Endodermal cell (in vitro differentiated cells): ENCODE results near the gene ARHGEF5. TPM values are rescaled to one million over a fixed set of nuclear protein-coding genes. Genes with fewer than 3 reads are reported as not detected.
"Not testable (repeated sequence)": the region's sequence is repeated elsewhere in the genome, so short reads cannot be mapped to it uniquely, and the experiment has no call there.

Experiments used
- DNase-seq: peaks from one replicate; pipeline ENCODE4 v3.0.0-alpha.2; 2017
- H3K27ac ChIP-seq: 2 replicates; pipeline ENCODE4 v1.5.1; 2013; ENCODE audit warnings: mild to moderate bottlenecking, low read depth, low read length, moderate library complexity
- H3K27me3 ChIP-seq: 2 replicates; pipeline ENCODE4 v1.6.1; 2013; ENCODE audit warnings: mild to moderate bottlenecking, low read length, moderate library complexity; ENCODE audit not compliant: insufficient read depth, control insufficient read depth, poor library complexity, severe bottlenecking
- H3K36me3 ChIP-seq: 2 replicates; pipeline ENCODE4 v1.7.0; 2013; ENCODE audit warnings: mild to moderate bottlenecking, low read length, moderate library complexity; ENCODE audit not compliant: control insufficient read depth, insufficient read depth
- H3K4me1 ChIP-seq: one replicate; pipeline ENCODE4 v1.7.0; 2013; ENCODE audit warnings: low read length; ENCODE audit not compliant: control insufficient read depth, insufficient read depth
- H3K4me3 ChIP-seq: 2 replicates; pipeline ENCODE4 v1.5.1; 2013; ENCODE audit warnings: mild to moderate bottlenecking, low read length, moderate library complexity
- H3K9ac ChIP-seq: 2 replicates; pipeline ENCODE4 v1.6.1; 2013; ENCODE audit warnings: mild to moderate bottlenecking, low read length, moderate library complexity; ENCODE audit not compliant: poor library complexity, severe bottlenecking; ENCODE audit errors: extremely low read depth
- H3K9me3 ChIP-seq: 2 replicates; pipeline ENCODE4 v1.6.1; 2013; ENCODE audit warnings: mild to moderate bottlenecking, low read length, moderate library complexity; ENCODE audit not compliant: control insufficient read depth
- H3K27ac Mint-ChIP-seq: 2 replicates; pipeline ENCODE4 v1.8.0; 2020; ENCODE audit warnings: mixed read lengths
- H3K27me3 Mint-ChIP-seq: 2 replicates; pipeline ENCODE4 v1.8.0; 2021; ENCODE audit warnings: mild to moderate bottlenecking, mixed read lengths; ENCODE audit not compliant: insufficient read depth
- H3K36me3 Mint-ChIP-seq: 2 replicates; pipeline ENCODE4 v1.8.0; 2020; ENCODE audit warnings: low read depth, mixed read lengths
- H3K4me1 Mint-ChIP-seq: 2 replicates; pipeline ENCODE4 v1.8.0; 2020; ENCODE audit warnings: mixed read lengths
- H3K4me3 Mint-ChIP-seq: 2 replicates; pipeline ENCODE4 v1.8.0; 2020; ENCODE audit warnings: mild to moderate bottlenecking, moderate library complexity, mixed read lengths
- H3K9me3 Mint-ChIP-seq: 2 replicates; pipeline ENCODE4 v1.8.0; 2020; ENCODE audit warnings: mild to moderate bottlenecking, mixed read lengths
- WGBS, 2 experiments: methylation state at CpG; one replicate each; pipeline versions ENCODE4 v1.1.5 to v1.1.7; 2013; ENCODE audit warnings: missing lambda C conversion rate in 2 of 2, mixed read lengths in 1 of 2; ENCODE audit not compliant: insufficient coverage in 1 of 2, insufficient read length in 1 of 2; 5-methylcytosine and 5-hydroxymethylcytosine counted together
- total RNA-seq, 2 donors: library from RNA; stranded (reverse); fragmentation: NEBNext Ultra II Directional in 1 of 2; extraction: Animal tissue kit (Norgen Biotek cat#: 25700) in 1 of 2; gene quantifications; 2 replicates in 1 of 2; 3 replicates in 1 of 2; pipeline ENCODE4 v1.2.1, GENCODE V29; 2021

Gene ARHGEF5
- total RNA-seq, 2 donors from 2014 or later, result 22.8 to 43.1 TPM

DNA sequence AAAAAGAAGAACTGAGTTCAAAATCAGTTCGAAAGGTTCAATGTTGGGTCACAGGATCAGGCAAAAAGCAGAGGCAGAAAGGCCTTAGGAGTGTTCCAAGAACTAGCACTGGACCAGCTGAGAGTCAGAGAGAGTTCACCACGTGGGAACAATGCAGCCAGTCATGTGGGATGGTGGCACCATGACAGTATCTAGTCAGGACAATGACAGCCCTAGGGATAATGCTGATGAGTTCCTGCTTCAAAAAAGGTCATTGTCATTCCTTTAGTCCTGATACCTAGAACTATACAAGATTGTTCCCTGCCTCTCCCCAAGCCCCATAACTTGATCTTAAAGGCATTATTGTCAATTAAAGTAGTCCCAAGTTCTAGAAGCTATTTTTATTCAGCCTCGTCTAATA, 3.5 kb upstream of the ARHGEF5 start:
- not testable (repeated sequence) for H3K9me3 ChIP-seq, H3K9ac ChIP-seq, H3K4me3 Mint-ChIP-seq, H3K36me3 ChIP-seq, H3K27me3 ChIP-seq, H3K27ac ChIP-seq, H3K4me3 ChIP-seq, H3K27ac Mint-ChIP-seq, H3K27me3 Mint-ChIP-seq, H3K36me3 Mint-ChIP-seq, H3K4me1 Mint-ChIP-seq, H3K4me1 ChIP-seq, H3K9me3 Mint-ChIP-seq
- 69 to 76% methylated on average over 2 of the region's 3 CpGs for WGBS, 2 experiments
- peak; percentile 41 for DNase-seq

DNA sequence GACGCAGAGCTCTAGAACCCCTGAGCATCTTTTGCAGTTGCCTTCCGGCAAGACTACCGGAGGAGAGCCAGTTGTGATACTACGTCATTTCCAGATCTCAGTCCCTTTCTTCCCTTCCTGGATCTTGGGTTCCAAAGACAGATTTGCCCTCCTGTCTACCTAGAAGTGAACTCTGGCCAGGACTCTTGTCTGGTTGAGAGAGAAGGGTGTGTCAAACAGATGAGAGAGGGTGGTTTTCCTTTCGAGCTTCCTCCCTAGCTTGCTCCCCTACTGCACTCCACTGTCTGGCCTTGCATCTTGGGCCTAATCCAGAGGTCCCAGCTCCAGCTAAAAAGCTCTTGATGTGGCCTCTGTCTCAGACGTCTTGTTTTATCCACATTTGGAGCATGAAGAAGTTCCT, 983 bp downstream of the ARHGEF5 start:
- H3K36me3 ChIP-seq, H3K9me3 ChIP-seq, H3K9ac ChIP-seq, H3K4me3 ChIP-seq, H3K27ac Mint-ChIP-seq, H3K27me3 Mint-ChIP-seq, H3K9me3 Mint-ChIP-seq, H3K4me1 ChIP-seq, H3K4me1 Mint-ChIP-seq, H3K4me3 Mint-ChIP-seq, H3K27ac ChIP-seq, DNase-seq, H3K27me3 ChIP-seq, H3K36me3 Mint-ChIP-seq: not testable (repeated sequence)
- WGBS, 2 experiments, result no CpG with 5 or more reads among the region's 6 CpGs

DNA sequence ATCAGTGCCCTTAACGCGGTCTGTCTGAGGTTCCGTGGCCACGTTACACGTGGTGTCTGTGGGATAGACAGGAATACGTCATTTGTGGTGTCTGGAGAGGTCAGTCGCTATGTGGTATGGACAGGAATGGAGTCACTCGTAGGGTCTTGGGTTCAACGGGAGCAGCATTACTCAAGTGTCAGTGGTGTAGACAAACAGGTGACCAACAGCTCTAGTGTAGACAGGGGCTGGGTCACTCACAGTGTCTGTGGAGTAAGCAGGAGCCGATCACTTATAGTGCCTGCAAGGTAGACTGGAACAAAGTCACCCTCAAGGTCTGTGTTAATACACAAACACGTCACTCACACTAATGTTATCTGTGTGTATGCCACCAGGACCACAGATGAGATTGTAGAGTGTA, 1.7 kb downstream of the ARHGEF5 start:
- not testable (repeated sequence) for H3K36me3 Mint-ChIP-seq, H3K9ac ChIP-seq, H3K9me3 ChIP-seq, H3K27me3 ChIP-seq, H3K9me3 Mint-ChIP-seq, H3K4me1 Mint-ChIP-seq, DNase-seq, H3K27ac ChIP-seq, H3K27me3 Mint-ChIP-seq, H3K36me3 ChIP-seq, H3K27ac Mint-ChIP-seq, H3K4me3 Mint-ChIP-seq, H3K4me1 ChIP-seq, H3K4me3 ChIP-seq
- no CpG with 5 or more reads among the region's 11 CpGs for WGBS, 2 experiments

DNA sequence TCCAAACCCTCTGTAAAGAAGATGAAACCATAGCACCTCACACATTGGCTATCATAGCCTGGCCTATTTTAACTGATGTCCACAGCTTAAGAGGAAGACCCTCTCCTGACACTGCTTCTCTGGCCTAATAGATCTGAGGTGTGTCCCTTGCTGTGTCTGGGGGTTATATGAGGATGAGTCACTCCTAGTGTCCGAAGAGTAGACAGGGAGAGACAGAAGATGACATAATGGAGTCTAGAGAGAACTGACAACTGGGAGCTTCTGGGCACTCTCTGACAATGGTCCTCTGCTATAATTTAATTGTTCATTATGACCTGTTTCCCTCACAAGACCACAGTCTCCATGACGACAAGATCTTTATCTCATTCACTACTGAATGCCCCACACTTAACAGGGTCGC, 6.9 kb downstream of the ARHGEF5 start:
- not testable (repeated sequence) for H3K4me3 ChIP-seq, H3K9me3 Mint-ChIP-seq, H3K27ac Mint-ChIP-seq, H3K9me3 ChIP-seq, DNase-seq, H3K36me3 Mint-ChIP-seq, H3K9ac ChIP-seq, H3K27me3 ChIP-seq, H3K27me3 Mint-ChIP-seq, H3K4me3 Mint-ChIP-seq, H3K4me1 ChIP-seq, H3K4me1 Mint-ChIP-seq, H3K27ac ChIP-seq, H3K36me3 ChIP-seq
- WGBS, 2 experiments, result no CpG with 5 or more reads among the region's 3 CpGs

DNA sequence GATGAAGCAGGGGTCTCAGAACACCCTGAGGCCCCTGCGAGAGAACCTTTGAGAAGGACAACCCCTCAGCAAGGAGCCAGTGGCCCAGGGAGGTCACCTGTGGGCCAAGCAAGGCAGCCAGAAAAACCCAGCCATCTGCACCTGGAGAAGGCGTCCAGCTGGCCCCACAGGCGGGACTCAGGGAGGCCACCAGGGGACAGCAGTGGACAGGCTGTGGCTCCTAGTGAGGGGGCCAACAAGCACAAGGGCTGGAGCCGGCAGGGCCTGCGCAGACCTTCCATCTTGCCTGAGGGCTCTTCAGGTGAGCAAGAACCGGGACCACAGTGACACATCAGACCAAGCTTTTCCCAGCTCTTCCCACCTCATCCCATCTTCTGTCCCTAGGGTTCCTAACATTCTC, 10.3 kb downstream of the ARHGEF5 start:
- H3K4me3 ChIP-seq, H3K36me3 ChIP-seq, H3K27me3 Mint-ChIP-seq, H3K9ac ChIP-seq, H3K27ac ChIP-seq, H3K27ac Mint-ChIP-seq, H3K4me3 Mint-ChIP-seq, H3K9me3 Mint-ChIP-seq, H3K9me3 ChIP-seq, H3K27me3 ChIP-seq, H3K4me1 Mint-ChIP-seq, H3K36me3 Mint-ChIP-seq, H3K4me1 ChIP-seq, DNase-seq: not testable (repeated sequence)
- WGBS, 2 experiments, result no CpG with 5 or more reads among the region's 6 CpGs

- H3K27me3 Mint-ChIP-seq, H3K27me3 ChIP-seq, H3K4me1 Mint-ChIP-seq, H3K4me1 ChIP-seq, H3K9me3 ChIP-seq, H3K36me3 Mint-ChIP-seq, H3K27ac ChIP-seq, H3K4me3 Mint-ChIP-seq, H3K9ac ChIP-seq, H3K36me3 ChIP-seq, H3K27ac Mint-ChIP-seq, H3K9me3 Mint-ChIP-seq, DNase-seq, H3K4me3 ChIP-seq: not testable (repeated sequence)
- no CpG with 5 or more reads among the region's 9 CpGs for WGBS, 2 experiments
Observed at GRCh38 chr7:144367250-144367649, 12.0 kb downstream of the ARHGEF5 start.

GRCh38 chr7:144369221-144369620, 14.0 kb downstream of the ARHGEF5 start:
- 93% methylated on average over 4 of the region's 7 CpGs; no CpG with 5 or more reads in 1 of the 2 experiments for WGBS, 2 experiments
- H3K9me3 Mint-ChIP-seq, H3K36me3 Mint-ChIP-seq, H3K27ac ChIP-seq, H3K9me3 ChIP-seq, H3K4me1 Mint-ChIP-seq, H3K4me3 Mint-ChIP-seq, H3K27me3 Mint-ChIP-seq, H3K9ac ChIP-seq, H3K4me1 ChIP-seq, DNase-seq, H3K27me3 ChIP-seq, H3K36me3 ChIP-seq, H3K4me3 ChIP-seq, H3K27ac Mint-ChIP-seq: not testable (repeated sequence)
